ENCODE measurements around the gene TXNRD2.

DNA sequence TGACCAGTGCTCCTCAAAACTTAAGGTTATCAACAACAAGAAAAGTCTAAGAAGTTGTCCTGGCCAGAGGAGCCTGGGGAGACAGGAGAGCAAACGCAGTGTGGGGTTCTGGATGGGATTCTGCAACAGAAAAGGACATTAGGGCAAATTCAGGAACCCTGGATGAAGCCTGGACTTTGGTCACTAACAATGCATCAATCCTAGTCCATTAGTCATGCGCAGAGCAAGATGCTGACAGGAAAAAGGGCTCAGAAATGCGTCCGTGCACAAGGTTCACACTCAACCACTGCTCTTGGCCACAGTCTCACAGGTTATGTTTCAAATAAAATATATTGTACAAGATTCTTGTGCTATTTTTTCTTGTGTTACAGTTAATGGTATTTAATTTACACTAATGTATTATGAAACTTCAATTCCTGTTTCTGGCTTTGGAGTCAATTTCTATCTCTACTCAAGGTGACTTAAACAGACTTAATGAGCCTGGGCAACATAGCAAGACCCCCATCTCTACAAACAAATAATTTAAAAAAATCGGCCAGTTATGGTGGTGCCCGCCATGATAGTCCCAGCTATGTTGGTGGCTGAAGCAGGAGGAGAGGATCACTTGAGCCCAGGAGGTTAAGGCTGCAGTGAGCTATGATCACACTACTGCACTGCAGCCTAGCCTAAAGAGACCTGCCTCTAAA, 100.5 kb downstream of the TXNRD2 start:
- TF ChIP-seq TAF1 (IDR thresholded peaks at IDR 0.05; ENCODE audit: low read depth) (no peak), RAD21 (IDR thresholded peaks at IDR 0.05; ENCODE audit: low read depth) (no peak), EGR1 (IDR thresholded peaks at IDR 0.05) (no peak), EP300 (IDR thresholded peaks at IDR 0.05; ENCODE audit: borderline replicate concordance) (no peak), YY1 (IDR thresholded peaks at IDR 0.05; ENCODE audit: low read depth) (no peak), TCF12 (IDR thresholded peaks at IDR 0.05; ENCODE audit: low read depth) (no peak)
- TF ChIP-seq, protein P1, sequence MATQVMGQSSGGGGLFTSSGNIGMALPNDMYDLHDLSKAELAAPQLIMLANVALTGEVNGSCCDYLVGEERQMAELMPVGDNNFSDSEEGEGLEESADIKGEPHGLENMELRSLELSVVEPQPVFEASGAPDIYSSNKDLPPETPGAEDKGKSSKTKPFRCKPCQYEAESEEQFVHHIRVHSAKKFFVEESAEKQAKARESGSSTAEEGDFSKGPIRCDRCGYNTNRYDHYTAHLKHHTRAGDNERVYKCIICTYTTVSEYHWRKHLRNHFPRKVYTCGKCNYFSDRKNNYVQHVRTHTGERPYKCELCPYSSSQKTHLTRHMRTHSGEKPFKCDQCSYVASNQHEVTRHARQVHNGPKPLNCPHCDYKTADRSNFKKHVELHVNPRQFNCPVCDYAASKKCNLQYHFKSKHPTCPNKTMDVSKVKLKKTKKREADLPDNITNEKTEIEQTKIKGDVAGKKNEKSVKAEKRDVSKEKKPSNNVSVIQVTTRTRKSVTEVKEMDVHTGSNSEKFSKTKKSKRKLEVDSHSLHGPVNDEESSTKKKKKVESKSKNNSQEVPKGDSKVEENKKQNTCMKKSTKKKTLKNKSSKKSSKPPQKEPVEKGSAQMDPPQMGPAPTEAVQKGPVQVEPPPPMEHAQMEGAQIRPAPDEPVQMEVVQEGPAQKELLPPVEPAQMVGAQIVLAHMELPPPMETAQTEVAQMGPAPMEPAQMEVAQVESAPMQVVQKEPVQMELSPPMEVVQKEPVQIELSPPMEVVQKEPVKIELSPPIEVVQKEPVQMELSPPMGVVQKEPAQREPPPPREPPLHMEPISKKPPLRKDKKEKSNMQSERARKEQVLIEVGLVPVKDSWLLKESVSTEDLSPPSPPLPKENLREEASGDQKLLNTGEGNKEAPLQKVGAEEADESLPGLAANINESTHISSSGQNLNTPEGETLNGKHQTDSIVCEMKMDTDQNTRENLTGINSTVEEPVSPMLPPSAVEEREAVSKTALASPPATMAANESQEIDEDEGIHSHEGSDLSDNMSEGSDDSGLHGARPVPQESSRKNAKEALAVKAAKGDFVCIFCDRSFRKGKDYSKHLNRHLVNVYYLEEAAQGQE (IDR thresholded peaks at IDR 0.05; ENCODE audit: low read depth) = no peak
- TF ChIP-seq, protein P2, sequence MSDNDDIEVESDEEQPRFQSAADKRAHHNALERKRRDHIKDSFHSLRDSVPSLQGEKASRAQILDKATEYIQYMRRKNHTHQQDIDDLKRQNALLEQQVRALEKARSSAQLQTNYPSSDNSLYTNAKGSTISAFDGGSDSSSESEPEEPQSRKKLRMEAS (IDR thresholded peaks at IDR 0.05) = no peak

Data from Ishikawa (cell line).